IPS-NIHi7 (cell line): Measurements from ENCODE around the gene KIF4B.
"Not testable (repeated sequence)": the region's sequence is repeated elsewhere in the genome, so short reads cannot be mapped to it uniquely, and the experiment has no call there.

Experiments used
- DNase-seq: peaks from one replicate; pipeline ENCODE4 v3.0.0; 2012; ENCODE audit warnings: mixed read lengths; ENCODE audit errors: extremely low spot score

Gene KIF4B, protein sequence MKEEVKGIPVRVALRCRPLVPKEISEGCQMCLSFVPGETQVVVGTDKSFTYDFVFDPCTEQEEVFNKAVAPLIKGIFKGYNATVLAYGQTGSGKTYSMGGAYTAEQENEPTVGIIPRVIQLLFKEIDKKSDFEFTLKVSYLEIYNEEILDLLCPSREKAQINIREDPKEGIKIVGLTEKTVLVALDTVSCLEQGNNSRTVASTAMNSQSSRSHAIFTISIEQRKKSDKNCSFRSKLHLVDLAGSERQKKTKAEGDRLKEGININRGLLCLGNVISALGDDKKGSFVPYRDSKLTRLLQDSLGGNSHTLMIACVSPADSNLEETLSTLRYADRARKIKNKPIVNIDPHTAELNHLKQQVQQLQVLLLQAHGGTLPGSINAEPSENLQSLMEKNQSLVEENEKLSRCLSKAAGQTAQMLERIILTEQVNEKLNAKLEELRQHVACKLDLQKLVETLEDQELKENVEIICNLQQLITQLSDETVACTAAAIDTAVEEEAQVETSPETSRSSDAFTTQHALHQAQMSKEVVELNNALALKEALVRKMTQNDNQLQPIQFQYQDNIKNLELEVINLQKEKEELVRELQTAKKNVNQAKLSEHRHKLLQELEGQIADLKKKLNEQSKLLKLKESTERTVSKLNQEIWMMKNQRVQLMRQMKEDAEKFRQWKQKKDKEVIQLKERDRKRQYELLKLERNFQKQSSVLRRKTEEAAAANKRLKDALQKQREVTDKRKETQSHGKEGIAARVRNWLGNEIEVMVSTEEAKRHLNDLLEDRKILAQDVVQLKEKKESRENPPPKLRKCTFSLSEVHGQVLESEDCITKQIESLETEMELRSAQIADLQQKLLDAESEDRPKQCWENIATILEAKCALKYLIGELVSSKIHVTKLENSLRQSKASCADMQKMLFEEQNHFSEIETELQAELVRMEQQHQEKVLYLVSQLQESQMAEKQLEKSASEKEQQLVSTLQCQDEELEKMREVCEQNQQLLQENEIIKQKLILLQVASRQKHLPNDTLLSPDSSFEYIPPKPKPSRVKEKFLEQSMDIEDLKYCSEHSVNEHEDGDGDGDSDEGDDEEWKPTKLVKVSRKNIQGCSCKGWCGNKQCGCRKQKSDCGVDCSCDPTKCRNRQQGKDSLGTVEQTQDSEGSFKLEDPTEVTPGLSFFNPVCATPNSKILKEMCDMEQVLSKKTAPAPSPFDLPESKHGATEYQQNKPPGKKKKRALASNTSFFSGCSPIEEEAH

DNA sequence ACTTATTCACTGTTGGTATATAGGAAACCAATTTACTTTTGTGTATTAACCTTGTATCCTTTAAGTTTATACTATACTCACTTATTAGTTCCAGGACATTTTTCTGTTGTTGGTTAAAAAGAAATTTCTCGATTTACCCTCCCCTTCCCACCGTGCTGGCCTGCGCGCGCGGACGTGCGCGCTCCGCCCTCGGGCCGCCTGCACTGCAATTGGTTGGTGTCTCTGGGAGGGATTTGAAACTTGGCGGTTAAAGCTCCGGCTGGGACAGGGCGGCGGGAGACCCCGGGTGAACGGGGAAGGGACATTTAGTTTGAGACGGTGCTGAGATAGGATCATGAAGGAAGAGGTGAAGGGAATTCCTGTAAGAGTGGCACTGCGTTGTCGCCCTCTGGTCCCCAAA, at the start of gene KIF4B:
KIF4B (plus strand) TSS at position 230 of the 400 bp plus-strand sequence; CDS start at position 335, 105 bp downstream.
- no peak for DNase-seq

DNA sequence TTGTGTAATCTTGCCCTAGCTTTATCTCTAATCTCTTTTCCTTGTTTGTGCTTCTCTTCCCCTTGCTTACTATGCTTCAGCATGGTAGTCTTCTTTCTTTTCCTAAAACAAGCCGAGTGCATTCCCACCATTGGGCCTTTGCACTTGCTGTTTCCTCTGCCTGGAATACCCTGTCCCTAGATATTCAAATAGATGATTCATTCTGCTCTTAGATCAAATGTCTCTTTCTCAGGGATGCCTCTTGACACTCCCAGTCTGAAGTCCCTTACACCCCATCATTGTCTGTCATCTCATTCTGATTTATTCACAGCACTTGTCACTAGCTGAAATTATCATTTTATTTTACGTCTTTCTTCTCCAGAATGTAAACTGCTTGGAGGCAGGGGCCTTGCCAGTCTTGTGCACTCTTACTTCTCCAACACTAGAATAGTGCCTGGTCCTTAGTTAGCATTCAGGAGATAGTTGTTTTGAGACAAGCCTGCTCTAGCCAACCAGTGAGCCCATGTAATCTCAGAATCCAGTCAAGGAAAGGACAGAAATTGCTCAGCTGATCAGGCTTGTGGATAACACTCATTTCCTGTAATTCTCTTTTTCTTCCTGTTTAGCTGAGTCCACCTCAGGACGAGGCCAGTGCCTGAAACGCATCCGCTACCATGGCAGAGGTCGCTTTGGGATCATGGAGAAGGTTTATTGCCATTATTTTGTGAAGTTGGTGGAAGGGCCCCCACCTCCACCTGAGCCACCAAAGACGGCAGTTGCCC, 47.3 kb upstream of the KIF4B start:
- DNase-seq, result no peak

DNA sequence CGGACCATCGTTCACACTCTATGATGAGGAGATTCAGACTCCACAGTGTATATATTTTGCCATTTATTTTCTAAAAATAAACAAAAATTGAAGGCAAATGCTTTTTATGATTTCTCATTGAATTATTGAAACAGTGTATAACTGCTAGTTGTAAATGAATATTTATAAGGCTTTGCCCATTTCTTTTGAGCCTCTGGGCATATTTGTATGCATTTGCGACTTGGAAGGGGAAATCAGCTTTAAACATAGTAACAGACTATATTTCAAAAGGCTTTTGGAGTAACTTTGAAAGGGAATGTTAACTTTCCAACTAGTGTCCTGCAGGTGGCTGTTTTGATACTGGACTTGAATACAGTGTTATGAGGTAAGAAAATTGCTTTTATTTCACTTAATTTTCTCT, 46.7 kb upstream of the KIF4B start:
- DNase-seq, result no peak

DNA sequence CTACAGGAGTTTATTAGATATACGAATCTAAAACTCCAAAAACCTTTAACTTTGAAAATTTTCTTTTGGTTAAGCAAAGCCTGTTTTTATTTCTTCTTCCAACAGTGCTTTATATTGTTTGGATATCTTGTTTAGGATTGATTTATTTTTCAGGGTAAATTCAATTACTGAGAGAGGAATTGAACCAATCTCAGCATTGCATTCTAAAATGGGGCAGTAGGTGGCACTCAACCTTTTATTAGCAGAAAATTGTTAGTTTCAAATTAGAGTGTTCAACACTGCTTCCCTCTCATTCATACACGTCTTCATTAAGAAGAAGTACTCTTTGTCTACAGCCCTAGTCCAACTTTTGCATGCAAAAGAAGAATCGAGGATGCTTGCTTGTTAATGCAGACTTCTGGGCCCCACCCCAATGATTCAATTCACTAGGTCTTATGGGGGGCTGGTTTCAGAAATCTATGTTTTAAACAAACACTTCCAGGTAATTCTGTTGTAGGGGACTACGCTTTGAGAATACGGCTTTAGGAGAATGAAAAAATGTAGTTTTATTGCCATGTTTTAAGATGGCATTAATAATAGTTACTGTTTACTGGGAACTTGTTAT, 46.0 kb upstream of the KIF4B start:
- peak; percentile 25 for DNase-seq

DNA sequence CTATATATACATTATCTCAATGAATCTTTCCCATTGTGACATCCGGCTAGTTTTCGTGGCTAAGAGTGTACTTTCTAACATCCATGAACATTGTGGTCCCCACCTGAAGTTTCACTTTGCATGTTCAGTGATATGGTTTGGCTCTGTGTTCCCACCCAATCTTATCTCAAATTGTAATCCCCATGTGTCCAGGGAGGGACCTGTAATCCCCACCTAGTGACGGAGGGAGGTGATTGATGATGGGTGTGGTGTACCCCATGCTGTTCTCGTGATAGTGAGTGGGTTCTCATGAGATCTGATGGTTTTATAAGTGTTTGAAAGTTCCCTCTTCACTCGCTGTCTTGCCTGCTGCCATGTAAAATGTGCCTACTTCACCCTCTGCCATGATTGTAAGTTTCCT, 44.6 kb upstream of the KIF4B start:
- no peak for DNase-seq

DNA sequence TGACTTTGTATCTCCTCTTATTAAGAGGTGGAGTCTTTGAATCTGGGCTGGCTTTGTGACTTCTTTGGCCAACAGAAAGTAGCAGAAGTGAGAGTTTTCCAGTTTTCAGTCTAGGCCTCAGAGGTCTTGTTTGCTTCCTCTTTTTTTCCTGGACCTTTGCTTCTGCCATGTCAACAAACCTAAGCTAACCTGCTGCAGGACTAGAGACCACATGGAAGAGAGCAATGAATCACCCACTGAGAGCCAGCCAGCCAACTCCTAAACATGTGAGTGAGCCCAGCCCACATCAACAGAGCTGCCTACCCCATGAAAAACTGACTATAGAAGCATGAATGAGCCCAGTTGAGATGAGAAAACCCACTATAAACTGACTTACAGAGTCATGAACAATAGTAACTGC, 42.8 kb upstream of the KIF4B start:
- no peak for DNase-seq

DNA sequence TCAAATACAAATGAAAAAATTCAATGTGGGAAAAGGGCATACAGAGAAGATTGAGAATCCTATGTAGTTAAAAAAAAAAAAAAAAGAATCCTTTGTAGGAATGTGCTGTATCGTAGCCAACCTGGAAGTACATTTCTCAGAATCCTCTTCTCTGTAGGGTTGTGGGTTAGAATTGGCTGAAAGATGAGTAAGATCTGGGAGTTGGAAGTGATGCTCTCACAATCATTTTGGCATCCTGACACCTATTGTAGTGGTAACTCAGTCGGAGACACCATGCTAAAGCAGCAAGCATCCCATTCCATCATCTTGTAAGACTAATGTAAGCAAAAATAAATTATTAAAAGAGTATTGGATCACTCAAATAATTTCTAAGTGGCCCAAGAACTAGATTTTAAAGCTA, 42.1 kb upstream of the KIF4B start:
- DNase-seq, result no peak

DNA sequence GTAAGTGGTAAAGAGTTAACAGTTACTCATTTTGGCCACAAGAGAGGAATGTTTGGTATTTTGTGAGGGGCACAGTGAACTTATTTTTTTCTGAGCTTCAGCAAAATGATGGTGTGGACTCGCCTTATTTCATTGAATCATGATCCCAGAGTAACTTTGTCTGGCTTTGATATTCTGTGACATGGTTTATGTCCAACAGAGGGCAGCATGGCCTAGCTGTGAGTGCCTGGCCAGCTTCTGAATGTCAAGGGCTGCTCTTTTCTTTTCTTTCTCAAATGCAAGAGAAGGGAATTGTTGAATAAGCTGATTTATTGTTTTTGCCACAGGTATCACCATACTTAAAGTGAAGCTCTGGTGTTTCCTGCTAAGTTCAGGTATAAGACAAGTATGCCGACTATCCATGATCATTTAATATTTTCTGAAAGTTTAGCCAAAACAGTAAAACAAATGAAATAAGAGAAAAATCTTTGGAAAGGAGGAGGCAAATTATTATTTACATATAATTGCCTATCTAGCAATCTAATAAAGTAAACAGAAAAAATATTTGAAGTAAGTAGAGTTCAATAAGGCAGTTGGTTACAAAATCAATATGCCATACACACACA, 41.0 kb upstream of the KIF4B start:
- peak; percentile 58 for DNase-seq

DNA sequence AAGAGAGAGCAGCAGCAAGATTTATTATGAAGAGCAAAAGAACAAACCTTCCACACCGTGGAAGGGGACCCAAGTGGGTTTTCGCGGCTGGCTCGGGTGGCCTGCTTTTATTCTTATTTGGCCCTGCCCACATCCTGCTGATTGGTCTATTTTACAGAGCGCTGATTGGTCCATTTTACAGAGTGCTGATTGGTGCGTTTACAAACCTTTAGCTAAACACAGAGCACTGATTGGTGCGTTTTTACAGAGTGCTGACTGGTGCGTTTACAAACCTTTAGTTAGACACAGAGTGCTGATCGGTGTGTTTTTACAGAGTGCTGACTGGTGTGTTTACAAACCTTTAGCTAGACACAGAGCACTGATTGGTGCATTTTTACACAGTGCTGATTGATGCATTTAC, 37.5 kb upstream of the KIF4B start:
- not testable (repeated sequence) for DNase-seq

DNA sequence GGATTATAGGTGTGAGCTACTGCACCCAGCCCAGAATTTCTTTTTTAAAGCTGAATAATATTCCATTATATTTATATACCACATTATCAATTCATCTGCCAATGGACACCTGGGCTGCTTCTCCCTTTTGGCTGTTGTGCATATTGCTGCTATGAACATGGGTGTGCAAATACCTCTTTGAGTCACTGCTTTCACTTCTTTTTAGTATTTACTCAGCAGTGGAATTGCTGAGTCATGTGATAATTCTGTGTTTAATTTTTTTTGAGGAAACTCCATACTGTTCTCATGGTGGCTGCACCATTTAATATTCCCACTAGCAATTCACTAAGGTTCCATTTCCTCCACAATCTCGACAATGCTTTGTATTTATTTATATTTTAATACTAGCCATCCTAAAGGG, 36.1 kb upstream of the KIF4B start:
- DNase-seq, result no peak

DNA sequence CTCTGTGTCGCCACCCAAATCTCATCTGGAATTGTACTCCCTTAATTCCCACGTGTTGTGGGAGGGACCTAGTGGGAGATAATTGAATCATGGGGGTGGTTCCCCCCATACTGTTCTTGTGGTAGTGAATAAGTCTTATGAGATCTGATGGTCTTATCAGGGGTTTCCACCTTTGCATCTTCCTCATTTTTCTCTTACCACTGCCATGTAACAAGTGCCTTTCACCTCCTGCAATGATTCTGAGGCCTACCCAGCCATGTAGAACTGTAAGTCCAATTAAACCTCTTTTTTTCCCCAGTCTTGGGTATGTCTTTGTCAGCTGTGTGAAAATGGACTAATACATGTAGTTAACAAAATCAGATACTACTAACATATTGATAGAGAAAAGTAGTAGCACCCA, 35.3 kb upstream of the KIF4B start:
- DNase-seq, result not testable (repeated sequence)

DNA sequence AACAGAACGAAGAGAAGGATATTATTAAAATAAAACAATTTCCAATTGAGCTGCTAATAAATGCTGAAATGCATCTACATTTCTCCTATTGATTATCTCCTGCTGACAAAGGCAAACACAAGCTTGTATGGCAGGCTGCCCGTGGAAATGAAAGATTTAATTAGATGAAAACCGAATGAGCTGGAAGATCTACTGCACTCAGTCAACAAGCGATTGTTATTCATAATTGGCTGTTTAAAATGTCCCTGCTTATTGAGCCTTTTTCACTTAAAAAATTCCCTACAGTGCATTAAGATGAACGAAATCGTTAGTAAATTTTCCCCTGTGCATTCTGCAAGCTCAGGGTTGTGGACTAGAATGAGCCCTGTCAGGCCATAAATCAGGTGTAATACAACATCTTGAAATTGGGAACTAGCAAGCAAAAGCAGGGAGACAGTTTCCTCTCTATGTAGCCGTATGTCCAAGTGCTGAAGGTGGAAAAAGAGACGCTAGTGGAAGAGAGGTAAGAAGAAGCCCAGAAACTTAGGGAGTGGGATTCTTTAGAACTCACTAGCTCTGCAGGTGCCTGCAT, 28.5 kb upstream of the KIF4B start:
- no peak for DNase-seq

DNA sequence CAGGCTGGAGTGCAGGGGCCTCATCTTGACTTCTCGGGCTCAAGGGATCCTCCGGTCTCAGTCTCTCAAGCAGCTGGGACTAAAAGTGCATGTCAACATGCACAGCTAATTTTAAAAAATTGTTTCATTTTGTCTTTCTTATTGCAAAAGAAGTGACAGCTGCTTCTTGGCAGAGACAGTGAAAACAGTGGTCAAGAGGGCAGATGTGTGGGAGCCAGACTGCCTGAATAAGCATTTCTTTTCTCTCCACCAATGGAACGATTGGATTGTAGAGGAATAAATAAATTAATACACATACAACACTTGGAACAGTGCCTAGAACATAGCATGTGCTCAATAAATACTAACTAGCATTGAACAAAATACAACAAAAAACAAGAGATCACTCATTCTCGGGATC, 27.4 kb upstream of the KIF4B start:
- no peak for DNase-seq

DNA sequence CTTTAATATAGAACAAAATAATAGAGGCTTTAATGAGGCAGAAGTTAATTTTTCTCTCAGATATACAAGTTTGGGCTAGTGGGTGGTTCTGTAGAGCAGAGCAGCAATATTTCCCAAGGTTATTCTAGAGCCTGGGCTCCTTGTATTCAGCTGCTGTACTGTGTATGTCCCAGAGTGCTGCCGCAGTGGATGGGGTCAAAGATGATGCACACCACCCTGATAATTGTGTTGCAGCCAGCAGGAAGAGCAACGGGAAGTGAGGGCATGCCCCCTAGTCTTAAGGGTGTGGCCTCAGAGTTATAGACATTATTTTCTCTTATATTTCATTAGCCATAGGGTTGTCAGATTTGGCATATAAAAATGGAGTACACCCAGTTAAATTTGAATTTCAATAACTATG, 23.9 kb upstream of the KIF4B start:
- no peak for DNase-seq

DNA sequence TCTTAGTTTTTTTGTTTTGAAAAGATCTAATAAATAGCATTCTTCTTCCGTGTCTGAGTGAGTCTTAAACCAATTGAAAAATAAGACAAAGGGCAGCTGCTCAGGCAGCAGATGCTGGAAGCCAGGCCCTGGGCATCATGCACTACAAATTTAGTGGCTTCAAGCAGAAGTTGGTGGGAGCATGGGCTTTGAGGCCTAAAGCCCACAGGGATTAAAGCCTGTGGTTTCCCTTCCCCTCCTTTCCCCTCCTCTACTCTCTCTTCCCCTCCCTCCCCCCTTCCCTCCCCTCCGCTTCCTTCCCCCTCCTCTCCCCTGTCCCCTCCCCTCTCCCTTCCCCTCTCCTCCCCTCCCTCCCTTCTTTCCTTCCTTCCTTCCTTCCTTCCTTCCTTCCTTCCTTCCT, 20.1 kb upstream of the KIF4B start:
- DNase-seq, result no peak

DNA sequence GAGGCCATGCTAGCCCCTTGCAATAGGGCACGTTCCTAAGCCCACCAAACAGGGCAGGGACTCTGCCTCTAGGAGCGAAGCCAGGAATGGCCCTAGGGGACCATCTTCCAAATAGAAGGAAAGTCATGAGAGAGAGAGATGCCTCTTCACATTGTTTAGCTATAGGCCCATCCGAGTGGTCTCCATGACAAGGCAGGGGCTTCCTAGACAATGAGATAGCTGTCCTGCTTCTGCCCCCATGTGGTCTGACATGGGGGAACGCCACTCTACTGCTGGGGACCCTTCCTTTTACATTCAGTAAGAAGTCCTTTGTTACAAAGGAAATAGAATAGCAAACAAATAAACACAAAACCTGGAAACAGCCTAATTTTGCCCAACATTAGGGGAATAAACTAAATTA, 17.9 kb upstream of the KIF4B start:
- DNase-seq, result peak; percentile 75

DNA sequence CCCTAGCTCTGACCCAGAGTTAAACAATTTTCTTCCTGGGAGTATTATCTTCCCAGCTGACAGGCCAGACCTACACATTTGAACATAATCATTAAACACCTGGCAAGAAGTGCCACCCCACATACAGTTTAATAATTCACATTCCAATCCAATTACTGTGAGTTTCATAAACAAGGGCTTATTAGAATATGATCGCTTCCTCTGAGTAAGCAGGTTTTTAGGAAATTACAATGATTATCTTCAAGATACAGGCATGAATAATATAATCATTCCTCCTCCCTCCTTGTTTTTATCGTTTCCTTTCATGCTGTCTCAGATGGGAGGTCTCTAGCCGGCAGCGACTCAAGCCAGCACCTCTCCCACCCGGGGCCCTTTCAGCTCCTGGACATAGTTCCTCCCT, 15.8 kb upstream of the KIF4B start:
- DNase-seq, result no peak

DNA sequence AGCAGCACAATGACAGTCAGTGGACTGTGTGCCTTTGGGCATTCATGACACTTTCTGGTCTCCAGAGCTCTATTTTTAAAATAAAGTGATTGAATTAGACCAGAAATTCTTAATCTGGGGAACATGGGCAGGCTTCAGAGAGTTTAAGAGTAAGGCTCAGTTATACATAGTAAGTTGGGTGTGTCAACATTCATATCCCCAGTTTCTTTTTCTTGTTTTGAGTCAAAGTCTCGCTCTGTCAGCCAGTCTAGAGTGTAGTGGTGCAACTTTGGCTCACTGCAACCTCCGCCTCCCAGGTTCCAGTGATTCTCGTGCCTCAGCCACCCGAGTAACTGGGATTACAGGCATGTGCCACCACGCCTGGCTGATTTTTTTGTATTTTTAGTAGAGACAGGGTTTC, 13.7 kb upstream of the KIF4B start:
- DNase-seq, result no peak

DNA sequence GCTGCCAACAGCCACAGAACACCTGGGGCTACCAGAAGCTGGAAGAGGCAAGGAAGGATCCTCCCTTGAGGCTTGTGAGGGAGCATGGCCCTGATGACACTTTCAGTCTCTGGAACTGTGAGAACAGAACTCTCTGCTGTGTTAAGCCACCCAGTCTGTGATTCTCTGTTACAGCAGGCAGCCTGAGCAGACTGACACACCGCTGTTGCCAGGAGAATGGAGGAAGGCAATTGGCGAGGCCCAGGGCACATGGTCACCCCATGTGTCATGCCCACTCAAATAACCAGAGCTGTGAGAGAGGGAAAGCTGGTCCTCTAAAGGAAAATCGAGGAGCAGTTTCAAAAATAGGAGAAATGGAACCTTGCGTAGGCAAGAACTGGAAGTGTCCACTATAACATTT, 12.0 kb upstream of the KIF4B start:
- DNase-seq, result no peak

DNA sequence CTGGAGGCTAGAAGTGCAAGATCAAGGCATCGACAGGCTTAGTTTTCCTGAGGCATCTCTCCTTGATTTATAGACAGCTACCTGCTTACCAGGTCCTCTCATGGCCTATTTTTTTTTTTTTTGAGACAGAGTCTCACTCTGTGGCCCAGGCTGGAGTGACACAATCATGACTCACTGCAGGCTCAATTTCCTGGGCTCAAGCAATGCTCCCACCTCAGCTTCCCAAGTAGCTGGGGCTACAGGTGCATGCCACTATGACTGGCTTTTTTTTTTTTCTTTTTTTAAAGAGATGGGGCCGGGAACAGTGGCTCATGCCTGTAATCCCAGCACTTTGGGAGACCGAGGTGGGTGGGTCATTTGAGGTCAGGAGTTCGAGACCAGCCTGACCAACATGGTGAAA, 10.8 kb upstream of the KIF4B start:
- DNase-seq, result not testable (repeated sequence)
